Forelimb muscle (tissue), 1 donor: ENCODE measurements around the gene CHKB. TPM values are rescaled to one million over a fixed set of nuclear protein-coding genes. Genes with fewer than 3 reads are reported as not detected.
"Not testable (repeated sequence)": the region's sequence is repeated elsewhere in the genome, so short reads cannot be mapped to it uniquely, and the experiment has no call there.

Source experiments
- DNase-seq: peaks from one replicate; pipeline ENCODE4 v3.0.0-alpha.2; 2013; ENCODE audit warnings: low read depth
- polyA plus RNA-seq: library from polyadenylated mRNA; unstranded; fragments of 120-200 nt; gene quantifications from one replicate; pipeline ENCODE4 v1.2.1, GENCODE V29; 2013; ENCODE audit not compliant: insufficient read length

The CHKB gene
- polyA plus RNA-seq, 1 donor = 41.1 TPM

GRCh38 chr22:50612528-50613221, 30.0 kb upstream of the CHKB start:
- no peak for DNase-seq

- DNase-seq = no peak
These were observed 29.5 kb upstream of the CHKB start for GRCh38 chr22:50612168-50612527.

GRCh38 chr22:50611341-50612060, 28.9 kb upstream of the CHKB start:
- no peak for DNase-seq

GRCh38 chr22:50610581-50610980, 27.9 kb upstream of the CHKB start:
- no peak for DNase-seq

- no peak for DNase-seq
These were observed 27.4 kb upstream of the CHKB start for GRCh38 chr22:50610041-50610451.

GRCh38 chr22:50609599-50609998, 26.9 kb upstream of the CHKB start:
- DNase-seq = no peak

GRCh38 chr22:50608996-50609395, 26.3 kb upstream of the CHKB start:
- DNase-seq = no peak

- not testable (repeated sequence) for DNase-seq
These were observed 25.6 kb upstream of the CHKB start for GRCh38 chr22:50608058-50608840.

- DNase-seq = no peak
These were observed 25.0 kb upstream of the CHKB start for GRCh38 chr22:50607659-50608020.

- DNase-seq = no peak
These were observed 24.5 kb upstream of the CHKB start for GRCh38 chr22:50606946-50607658.

GRCh38 chr22:50606165-50606945, 23.7 kb upstream of the CHKB start:
- DNase-seq = no peak

- no peak for DNase-seq
These were observed 23.0 kb upstream of the CHKB start for GRCh38 chr22:50605613-50606074.

- DNase-seq = no peak
These were observed 22.5 kb upstream of the CHKB start for GRCh38 chr22:50605002-50605612.

- DNase-seq = no peak
These were observed 21.8 kb upstream of the CHKB start for GRCh38 chr22:50604256-50605001.

- no peak for DNase-seq
These were observed 21.0 kb upstream of the CHKB start for GRCh38 chr22:50603511-50604255.

GRCh38 chr22:50602338-50602700, 19.7 kb upstream of the CHKB start:
- DNase-seq = no peak

- DNase-seq = no peak
These were observed 19.2 kb upstream of the CHKB start for GRCh38 chr22:50601669-50602337.

- DNase-seq = no peak
These were observed 18.5 kb upstream of the CHKB start for GRCh38 chr22:50600967-50601668.
